ENCODE measurements around the gene MOGAT2. TPM values are rescaled to one million over a fixed set of nuclear protein-coding genes. Genes with fewer than 3 reads are reported as not detected.

The MOGAT2 gene
- total RNA-seq, 1 donor from 2014 or later, result not detected

- Histone ChIP-seq H3K27ac (no peak overlapping the region), H3K27me3 (no peaks in the 10 kb centered on the region), H3K36me3 (no peaks in the 10 kb centered on the region), H3K4me3 (no peak overlapping the region), H3K9me3 (no peaks in the 10 kb centered on the region), H3K4me1 (no peaks in the 10 kb centered on the region)
- TF ChIP-seq POLR2A (IDR thresholded peaks at IDR 0.05) (no peak), CTCF (IDR thresholded peaks at IDR 0.05) (no peak), POLR2AphosphoS5 (IDR thresholded peaks at IDR 0.05; ENCODE audit: insufficient read depth in 1 of 2, low read depth in 1 of 2) (no peak)
- intact Hi-C loops (cut with DNase I), result no loop called here
- no peak for DNase-seq (ENCODE audit: extremely low spot score in 2 of 2)
Observed at GRCh38 chr11:75775056-75775455, 57.4 kb downstream of the MOGAT2 start.

GRCh38 chr11:75776546-75776945 is 58.9 kb downstream of the MOGAT2 start:
- DNase-seq (ENCODE audit: extremely low spot score in 2 of 2), result no peak
- Histone ChIP-seq H3K4me1 (no peaks in the 10 kb centered on the region), H3K27ac (no peak overlapping the region), H3K27me3 (no peaks in the 10 kb centered on the region), H3K9me3 (no peaks in the 10 kb centered on the region), H3K4me3 (no peak overlapping the region), H3K36me3 (no peaks in the 10 kb centered on the region)
- no peak for TF ChIP-seq POLR2AphosphoS5 (IDR thresholded peaks at IDR 0.05; ENCODE audit: insufficient read depth in 1 of 2, low read depth in 1 of 2)
- no peak for TF ChIP-seq POLR2A (IDR thresholded peaks at IDR 0.05)
- no peak for TF ChIP-seq CTCF (IDR thresholded peaks at IDR 0.05)
- intact Hi-C loops (cut with DNase I), result no loop called here

GRCh38 chr11:75777461-75778110 is 59.9 kb downstream of the MOGAT2 start:
- no peaks in the 10 kb centered on the region for H3K36me3 ChIP-seq
- intact Hi-C loops (cut with DNase I), result no loop called here
- no peaks in the 10 kb centered on the region for H3K9me3 ChIP-seq
- H3K27me3 ChIP-seq, result no peaks in the 10 kb centered on the region
- no peak overlapping the region for H3K4me3 ChIP-seq
- no peak overlapping the region for H3K27ac ChIP-seq
- TF ChIP-seq POLR2A (IDR thresholded peaks at IDR 0.05), result no peak
- no peaks in the 10 kb centered on the region for H3K4me1 ChIP-seq
- no peak for DNase-seq (ENCODE audit: extremely low spot score in 2 of 2)

GRCh38 chr11:75778962-75779361 is 61.3 kb downstream of the MOGAT2 start:
- H3K9me3 ChIP-seq, result no peaks in the 10 kb centered on the region
- no peaks in the 10 kb centered on the region for H3K4me1 ChIP-seq
- no peak for DNase-seq (ENCODE audit: extremely low spot score in 2 of 2)
- H3K36me3 ChIP-seq, result no peaks in the 10 kb centered on the region
- no peak for TF ChIP-seq CTCF (IDR thresholded peaks at IDR 0.05)
- no peak for TF ChIP-seq POLR2AphosphoS5 (IDR thresholded peaks at IDR 0.05; ENCODE audit: insufficient read depth in 1 of 2, low read depth in 1 of 2)
- no peak for TF ChIP-seq POLR2A (IDR thresholded peaks at IDR 0.05)
- no peak overlapping the region for H3K4me3 ChIP-seq
- intact Hi-C loops (cut with DNase I), result no loop called here
- H3K27ac ChIP-seq, result no peak overlapping the region
- no peaks in the 10 kb centered on the region for H3K27me3 ChIP-seq

- TF ChIP-seq CTCF (IDR thresholded peaks at IDR 0.05) (no peak), POLR2A (IDR thresholded peaks at IDR 0.05) (no peak), POLR2AphosphoS5 (IDR thresholded peaks at IDR 0.05; ENCODE audit: insufficient read depth in 1 of 2, low read depth in 1 of 2) (no peak)
- intact Hi-C loops (cut with DNase I), result no loop called here
- Histone ChIP-seq H3K4me1 (no peaks in the 10 kb centered on the region), H3K9me3 (no peaks in the 10 kb centered on the region), H3K27me3 (no peaks in the 10 kb centered on the region), H3K4me3 (no peak overlapping the region), H3K27ac (no peak overlapping the region), H3K36me3 (no peaks in the 10 kb centered on the region)
- no peak for DNase-seq (ENCODE audit: extremely low spot score in 2 of 2)
Observed at GRCh38 chr11:75779960-75780359, 62.3 kb downstream of the MOGAT2 start.

Data from vagina (tissue), 2 donors.